H1 (cell line): ENCODE measurements around the gene ATP9B.

Experiments
- BRCA1 ChIP-seq: IDR thresholded peaks from 2 replicates; pipeline ENCODE4 v1.6.1; 2012; ENCODE audit warnings: low read depth, low read length, improper control_type of control experiment
- CTCF ChIP-seq, 3 experiments: IDR thresholded peaks; 1 replicate in 2 of 3; 2 replicates in 1 of 3; pipeline versions ENCODE4 v1.5.1 to v1.6.1; 2011; ENCODE audit warnings: low read length in 3 of 3, mild to moderate bottlenecking in 3 of 3, inconsistent platforms in 2 of 3, low read depth in 1 of 3, moderate library complexity in 1 of 3; ENCODE audit not compliant: insufficient read depth in 1 of 3; ENCODE audit errors: control extremely low read depth in 1 of 3
- E2F6 ChIP-seq: IDR thresholded peaks from 2 replicates; pipeline ENCODE4 v1.6.1; 2012; ENCODE audit warnings: inconsistent platforms
- EZH2 ChIP-seq: fragments of 200-600 bp; sonication (generic); IDR thresholded peaks from 2 replicates; pipeline ENCODE4 v1.7.1; 2012; ENCODE audit warnings: low read depth, mild to moderate bottlenecking, moderate library complexity, low read length, inconsistent platforms; ENCODE audit not compliant: severe bottlenecking
- FOSL1 ChIP-seq: IDR thresholded peaks from 2 replicates; pipeline ENCODE4 v1.6.1; 2011; ENCODE audit warnings: mild to moderate bottlenecking, low read depth, low read length, moderate library complexity; ENCODE audit not compliant: insufficient read depth
- JUN ChIP-seq: IDR thresholded peaks from 2 replicates; pipeline ENCODE4 v1.6.1; 2011; ENCODE audit warnings: low read depth, mild to moderate bottlenecking, improper control_type of control experiment, low read length
- RFX5 ChIP-seq: IDR thresholded peaks from 2 replicates; pipeline ENCODE4 v1.6.1; 2011; ENCODE audit warnings: low read depth, low read length, improper control_type of control experiment, borderline replicate concordance
- RNF2 ChIP-seq: fragments of 200-900, 300-1000 bp; sonication (generic); IDR thresholded peaks from 2 replicates; pipeline ENCODE4 v1.7.1; 2016; ENCODE audit warnings: borderline replicate concordance, low read depth, mild to moderate bottlenecking, antibody characterized with exemption, low read length; ENCODE audit not compliant: poor library complexity, severe bottlenecking; ENCODE audit errors: missing control alignments
- SIX5 ChIP-seq: IDR thresholded peaks from 2 replicates; pipeline ENCODE4 v1.6.1; 2011; ENCODE audit warnings: mild to moderate bottlenecking, low read depth, low read length
- TAF1 ChIP-seq: IDR thresholded peaks from 2 replicates; pipeline ENCODE4 v1.6.1; 2011; ENCODE audit warnings: mild to moderate bottlenecking, low read depth, low read length
- YY1 ChIP-seq: IDR thresholded peaks from 2 replicates; pipeline ENCODE4 v1.6.1; 2011; ENCODE audit warnings: low read depth, mild to moderate bottlenecking, low read length
- ZNF274 ChIP-seq: IDR thresholded peaks from 2 replicates; pipeline ENCODE4 v1.7.0; 2012; ENCODE audit warnings: low read length, borderline replicate concordance; ENCODE audit errors: extremely low read depth

GRCh38 chr18:79048245-79048632 is 21.0 kb upstream of the ATP9B start:
- TF ChIP-seq E2F6 (no peak), CTCF (IDR thresholded peaks at IDR 0.05; ENCODE audit: control extremely low read depth in 1 of 3, insufficient read depth in 1 of 3, low read depth in 1 of 3, low read length in 3 of 3) (no peak), RFX5 (no peak), SIX5 (no peak), JUN (no peak), EZH2 (no peak), YY1 (no peak), ZNF274 (no peak), FOSL1 (no peak), BRCA1 (no peak), TAF1 (no peak), RNF2 (no peak)
